Upper lobe of left lung (tissue), 4 donors: ENCODE measurements around the gene PROB1.

Source experiments
- CTCF ChIP-seq, 6 experiments: fragments of 450-650 bp in 4 of 6; fragments of 200-600 bp in 2 of 6; sonication (generic) in 2 of 6; IDR thresholded peaks; one replicate each; pipeline ENCODE4 v1.5.1; 2016 to 2019; ENCODE audit warnings: antibody characterized with exemption in 6 of 6
- EP300 ChIP-seq, 4 donors: sonication (generic); formaldehyde crosslinking; IDR thresholded peaks; one replicate each; pipeline ENCODE4 v1.5.1; 2017; ENCODE audit warnings: antibody characterized with exemption in 4 of 4, control low read depth in 2 of 4
- POLR2A ChIP-seq, 4 donors: fragments of 450-650 bp; IDR thresholded peaks; one replicate each; pipeline ENCODE4 v1.5.1; 2016 to 2017; ENCODE audit warnings: antibody characterized with exemption in 4 of 4, mild to moderate bottlenecking in 2 of 4
- POLR2AphosphoS5 ChIP-seq, 2 donors: sonication (generic); formaldehyde crosslinking; IDR thresholded peaks; one replicate each; pipeline ENCODE4 v1.5.1; 2017; ENCODE audit warnings: antibody characterized with exemption in 2 of 2

GRCh38 chr5:139418793-139419192 is 23.9 kb upstream of the PROB1 start:
- TF ChIP-seq POLR2AphosphoS5 (IDR thresholded peaks at IDR 0.05) (no peak), EP300 (IDR thresholded peaks at IDR 0.05) (no peak), CTCF (IDR thresholded peaks at IDR 0.05) (no peak), POLR2A (IDR thresholded peaks at IDR 0.05) (no peak)
